Posterior cingulate gyrus (tissue), 11 donors: ENCODE results near the gene HLA-F.

Source experiments
- DNase-seq, 10 donors: peaks; one replicate each; pipeline versions ENCODE4 v3.0.0 to v3.0.0-alpha.2; 2020 to 2021; ENCODE audit warnings: mixed read lengths in 3 of 10
- intact Hi-C: fragments of 100-400 bp; cut with DNase I; formaldehyde crosslinking; loops from one replicate; pipeline ENCODE4 v1.15.1; 2023

Gene HLA-F

GRCh38 chr6:29723262-29723665 lies at the start of gene HLA-F:
Gene HLA-F, plus strand, starts transcription at chr6:29723434. Its CDS starts 30 bp downstream, at chr6:29723464.
- intact Hi-C loops: no loop called here
- DNase-seq: peak; percentile 59 to 96 (median 79)

- DNase-seq: peak in 1 of 10 donors; percentile 7
- intact Hi-C loops: no loop called here
Measured at GRCh38 chr6:29674008-29674407, 49.2 kb upstream of the HLA-F start.

- DNase-seq: peak in 1 of 10 donors; percentile 8
- intact Hi-C loops: no loop called here
Measured at GRCh38 chr6:29675561-29675960, 47.7 kb upstream of the HLA-F start.

GRCh38 chr6:29676981-29677601 lies 46.1 kb upstream of the HLA-F start:
- DNase-seq: peak in 1 of 10 donors; percentile 55
- intact Hi-C loops: no loop called here

GRCh38 chr6:29678114-29678513 lies 45.1 kb upstream of the HLA-F start:
- DNase-seq: peak in 1 of 10 donors; percentile 3
- intact Hi-C loops: no loop called here

- intact Hi-C loops: no loop called here
Measured at GRCh38 chr6:29679962-29680361, 43.3 kb upstream of the HLA-F start.

GRCh38 chr6:29680416-29680815 lies 42.8 kb upstream of the HLA-F start:
- DNase-seq: peak in 1 of 10 donors; percentile 69
- intact Hi-C loops: no loop called here

More at GRCh38 chr6:29679962-29680361, 43.3 kb upstream of the HLA-F start:
- peak in 1 of 10 donors; percentile 71 for DNase-seq

GRCh38 chr6:29680904-29681303 lies 42.3 kb upstream of the HLA-F start, which contains the start of gene ZFP57:
Gene ZFP57, minus strand, starts transcription at chr6:29681152. Its CDS starts 4,149 bp downstream, at chr6:29677003.
- DNase-seq: peak in 1 of 10 donors; percentile 51
- intact Hi-C loops: no loop called here

GRCh38 chr6:29681811-29682210 lies 41.4 kb upstream of the HLA-F start:
- intact Hi-C loops: no loop called here
- peak in 1 of 10 donors; percentile 19 for DNase-seq

GRCh38 chr6:29685718-29686326 lies 37.4 kb upstream of the HLA-F start:
- DNase-seq: peak in 6 of 10 donors; percentile 31 to 90 (median 58)
- intact Hi-C loops: loop anchor here (5.0 kb wide), 1 partner anchor 34 kb away; no protein-coding TSS in a partner anchor

- no peak for DNase-seq
- intact Hi-C loops: loop anchor here (5.0 kb wide), 1 partner anchor 47 kb away; no protein-coding TSS in a partner anchor
Measured at GRCh38 chr6:29694637-29695036, 28.6 kb upstream of the HLA-F start.

- intact Hi-C loops: loop anchor here (5.0 kb wide), 1 partner anchor 49 kb away; no protein-coding TSS in a partner anchor
- peak in 2 of 10 donors; percentile 40 to 59 for DNase-seq
Measured at GRCh38 chr6:29696147-29697125, 26.8 kb upstream of the HLA-F start.

GRCh38 chr6:29702519-29703103 lies 20.6 kb upstream of the HLA-F start:
- intact Hi-C loops: loop anchor here (10.0 kb wide), 1 partner anchor 312 kb away; no protein-coding TSS in a partner anchor
- peak in 3 of 10 donors; percentile 47 to 72 (median 52) for DNase-seq

GRCh38 chr6:29705389-29706231 lies 17.6 kb upstream of the HLA-F start:
- peak in 2 of 10 donors; percentile 17 to 22 for DNase-seq
- intact Hi-C loops: loop anchor here (2.0 to 10.0 kb wide), 3 partner anchors 47 to 309 kb away; no protein-coding TSS in a partner anchor

GRCh38 chr6:29708432-29709179 lies 14.6 kb upstream of the HLA-F start:
- no peak for DNase-seq
- intact Hi-C loops: loop anchor here (5.0 to 10.0 kb wide), 2 partner anchors 44 to 306 kb away; no protein-coding TSS in a partner anchor

GRCh38 chr6:29709188-29709587 lies 14.0 kb upstream of the HLA-F start:
- intact Hi-C loops: loop anchor here (5.0 to 10.0 kb wide), 2 partner anchors 43 to 306 kb away; no protein-coding TSS in a partner anchor

GRCh38 chr6:29710281-29710941 lies 12.8 kb upstream of the HLA-F start:
- intact Hi-C loops: no loop called here
- no peak for DNase-seq

More at GRCh38 chr6:29709188-29709587, 14.0 kb upstream of the HLA-F start:
- DNase-seq: no peak
